ENCODE measurements around the gene TMEM117. TPM values are rescaled to one million over a fixed set of nuclear protein-coding genes. Genes with fewer than 3 reads are reported as not detected.

Gene TMEM117
- total RNA-seq, 2 donors from 2014 or later = 0.79 to 1.4 TPM

DNA sequence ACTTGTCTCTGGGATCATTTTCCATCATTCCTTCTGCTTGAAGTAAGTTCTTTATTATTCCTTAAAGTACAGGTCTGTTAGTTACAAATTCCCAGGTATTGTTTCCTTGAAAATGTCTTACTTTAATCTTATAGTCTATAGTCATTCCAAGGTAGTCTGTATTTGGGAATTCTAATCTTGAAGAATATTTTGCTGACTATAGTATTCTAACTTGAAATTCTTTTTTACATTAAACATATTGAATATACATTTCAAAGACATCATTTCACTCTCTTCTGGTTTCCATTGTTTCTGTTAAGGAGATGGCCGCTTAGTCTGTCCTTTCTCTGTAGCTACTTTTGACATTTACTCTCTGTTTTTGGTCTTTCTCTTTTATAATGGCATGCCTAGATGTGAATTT lies 399.8 kb downstream of the TMEM117 start:
- Mint-ChIP-seq H3K27me3 (ENCODE audit: insufficient read depth) (no peaks in the 10 kb centered on the region), H3K9me3 (no peaks in the 10 kb centered on the region), H3K4me3 (no peak overlapping the region), H3K36me3 (ENCODE audit: low read depth) (no peaks in the 10 kb centered on the region), H3K4me1 (no peaks in the 10 kb centered on the region), H3K27ac (no peak overlapping the region)
- no peak overlapping the region for H3K9ac ChIP-seq (ENCODE audit: extremely low read depth, low read length, poor library complexity, severe bottlenecking)
- H3K9me3 ChIP-seq (ENCODE audit: control insufficient read depth, low read length) = no peaks in the 10 kb centered on the region
- TF ChIP-seq, protein P1, sequence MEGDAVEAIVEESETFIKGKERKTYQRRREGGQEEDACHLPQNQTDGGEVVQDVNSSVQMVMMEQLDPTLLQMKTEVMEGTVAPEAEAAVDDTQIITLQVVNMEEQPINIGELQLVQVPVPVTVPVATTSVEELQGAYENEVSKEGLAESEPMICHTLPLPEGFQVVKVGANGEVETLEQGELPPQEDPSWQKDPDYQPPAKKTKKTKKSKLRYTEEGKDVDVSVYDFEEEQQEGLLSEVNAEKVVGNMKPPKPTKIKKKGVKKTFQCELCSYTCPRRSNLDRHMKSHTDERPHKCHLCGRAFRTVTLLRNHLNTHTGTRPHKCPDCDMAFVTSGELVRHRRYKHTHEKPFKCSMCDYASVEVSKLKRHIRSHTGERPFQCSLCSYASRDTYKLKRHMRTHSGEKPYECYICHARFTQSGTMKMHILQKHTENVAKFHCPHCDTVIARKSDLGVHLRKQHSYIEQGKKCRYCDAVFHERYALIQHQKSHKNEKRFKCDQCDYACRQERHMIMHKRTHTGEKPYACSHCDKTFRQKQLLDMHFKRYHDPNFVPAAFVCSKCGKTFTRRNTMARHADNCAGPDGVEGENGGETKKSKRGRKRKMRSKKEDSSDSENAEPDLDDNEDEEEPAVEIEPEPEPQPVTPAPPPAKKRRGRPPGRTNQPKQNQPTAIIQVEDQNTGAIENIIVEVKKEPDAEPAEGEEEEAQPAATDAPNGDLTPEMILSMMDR (conservative IDR thresholded peaks at IDR 0.05) = no peak
- DNase-seq = no peak
- no peak overlapping the region for H3K4me3 ChIP-seq (ENCODE audit: low read length)
- H3K27ac ChIP-seq (ENCODE audit: low read depth, low read length) = no peak overlapping the region
- H3K27me3 ChIP-seq (ENCODE audit: control insufficient read depth, insufficient read depth, low read length, poor library complexity, severe bottlenecking) = no peaks in the 10 kb centered on the region
- no peaks in the 10 kb centered on the region for H3K4me1 ChIP-seq (ENCODE audit: control insufficient read depth, insufficient read depth, low read length)
- no peaks in the 10 kb centered on the region for H3K36me3 ChIP-seq (ENCODE audit: control insufficient read depth, insufficient read depth, low read length)
- whole genome bisulfite sequencing, 2 experiments (ENCODE audit: insufficient coverage in 1 of 2, insufficient read length in 1 of 2) = 91% methylated on average over 1 of the region's 1 CpG; no CpG with 5 or more reads in 1 of the 2 experiments

DNA sequence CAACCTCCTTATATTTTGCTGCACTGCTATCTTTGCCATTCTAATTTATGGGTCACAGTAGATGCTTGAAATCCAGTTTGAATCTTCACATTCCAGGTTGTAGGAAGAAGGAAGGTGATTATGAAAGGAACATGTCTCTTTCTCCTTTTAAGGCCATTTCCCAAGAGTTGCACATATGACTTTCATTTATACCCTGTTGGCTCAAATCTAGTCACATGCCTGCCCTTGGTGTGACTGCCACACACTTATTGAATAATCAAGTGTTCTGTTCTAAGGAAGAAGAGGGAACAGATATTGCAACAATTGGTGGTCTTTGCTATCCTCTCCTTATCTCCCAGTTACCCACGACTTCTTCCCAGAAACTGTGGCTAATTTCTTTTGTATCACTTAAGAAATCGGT lies 404.3 kb downstream of the TMEM117 start:
- TF ChIP-seq, protein P1 (conservative IDR thresholded peaks at IDR 0.05) = no peak
- Histone ChIP-seq H3K4me3 (ENCODE audit: low read length) (no peak overlapping the region), H3K9me3 (ENCODE audit: control insufficient read depth, low read length) (no peaks in the 10 kb centered on the region), H3K4me1 (ENCODE audit: control insufficient read depth, insufficient read depth, low read length) (no peaks in the 10 kb centered on the region), H3K27ac (ENCODE audit: low read depth, low read length) (no peak overlapping the region), H3K9ac (ENCODE audit: extremely low read depth, low read length, poor library complexity, severe bottlenecking) (no peak overlapping the region), H3K36me3 (ENCODE audit: control insufficient read depth, insufficient read depth, low read length) (no peaks in the 10 kb centered on the region), H3K27me3 (ENCODE audit: control insufficient read depth, insufficient read depth, low read length, poor library complexity, severe bottlenecking) (no peaks in the 10 kb centered on the region)
- Mint-ChIP-seq H3K4me3 (no peak overlapping the region), H3K4me1 (no peaks in the 10 kb centered on the region), H3K36me3 (ENCODE audit: low read depth) (no peaks in the 10 kb centered on the region), H3K9me3 (peaks cover 2% of the 10 kb centered on the region), H3K27me3 (ENCODE audit: insufficient read depth) (no peaks in the 10 kb centered on the region), H3K27ac (no peak overlapping the region)
- DNase-seq = no peak
- WGBS, 2 experiments (ENCODE audit: insufficient coverage in 1 of 2, insufficient read length in 1 of 2) = 94% methylated on average over 2 of the region's 2 CpGs; no CpG with 5 or more reads in 1 of the 2 experiments

DNA sequence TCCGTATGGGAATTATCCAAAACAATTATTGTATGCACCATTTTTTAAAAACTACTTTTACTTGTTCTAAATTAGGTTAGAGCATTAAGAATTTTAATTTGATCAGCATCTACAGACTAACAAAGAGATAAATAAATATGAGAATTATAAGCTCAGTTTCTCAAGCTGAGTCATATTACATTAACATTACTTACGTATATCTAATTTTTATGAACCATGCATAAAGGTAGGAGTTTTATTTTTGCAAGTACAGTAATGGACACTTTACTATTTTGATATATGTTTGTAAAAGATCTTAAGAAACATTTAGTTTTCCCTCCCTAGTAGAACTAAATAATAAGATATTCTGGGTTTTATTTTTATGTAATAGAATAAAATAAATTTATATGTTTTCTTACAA lies 410.1 kb downstream of the TMEM117 start:
- Mint-ChIP-seq H3K36me3 (ENCODE audit: low read depth) (no peaks in the 10 kb centered on the region), H3K27me3 (ENCODE audit: insufficient read depth) (no peaks in the 10 kb centered on the region), H3K9me3 (peaks cover 3% of the 10 kb centered on the region), H3K4me3 (no peak overlapping the region), H3K4me1 (no peaks in the 10 kb centered on the region), H3K27ac (no peak overlapping the region)
- Histone ChIP-seq H3K27me3 (ENCODE audit: control insufficient read depth, insufficient read depth, low read length, poor library complexity, severe bottlenecking) (no peaks in the 10 kb centered on the region), H3K36me3 (ENCODE audit: control insufficient read depth, insufficient read depth, low read length) (no peaks in the 10 kb centered on the region), H3K4me3 (ENCODE audit: low read length) (no peak overlapping the region), H3K9me3 (ENCODE audit: control insufficient read depth, low read length) (no peaks in the 10 kb centered on the region), H3K27ac (ENCODE audit: low read depth, low read length) (no peak overlapping the region), H3K9ac (ENCODE audit: extremely low read depth, low read length, poor library complexity, severe bottlenecking) (no peak overlapping the region), H3K4me1 (ENCODE audit: control insufficient read depth, insufficient read depth, low read length) (no peaks in the 10 kb centered on the region)
- TF ChIP-seq, protein P1 (conservative IDR thresholded peaks at IDR 0.05) = no peak
- no peak for DNase-seq
- whole genome bisulfite sequencing, 2 experiments (ENCODE audit: insufficient coverage in 1 of 2, insufficient read length in 1 of 2) = no CpG with 5 or more reads among the region's 2 CpGs

Data from endodermal cell (in vitro differentiated cells).